Measurements from ENCODE around the gene PLPP7.

GRCh38 chr9:131330814-131331600, 41.5 kb downstream of the PLPP7 start:
- no peak for TF ChIP-seq EZH2 (IDR thresholded peaks at IDR 0.05)
- TF ChIP-seq CTCF (IDR thresholded peaks at IDR 0.05), result peak; percentile 13
- no peak for TF ChIP-seq EZH2phosphoT487 (IDR thresholded peaks at IDR 0.05)

All from neural progenitor cell (in vitro differentiated cells).